ELR (cell line): ENCODE results near the gene MALRD1.

Experiments used
- DNase-seq: peaks from one replicate; pipeline ENCODE4 v3.0.0-alpha.2; 2015; ENCODE audit warnings: low read depth

MALRD1 gene

GRCh38 chr10:19778996-19779395 is 730.4 kb downstream of the MALRD1 start:
- no peak for DNase-seq

GRCh38 chr10:19782430-19783089 is 734.0 kb downstream of the MALRD1 start:
- DNase-seq, result no peak

DNA sequence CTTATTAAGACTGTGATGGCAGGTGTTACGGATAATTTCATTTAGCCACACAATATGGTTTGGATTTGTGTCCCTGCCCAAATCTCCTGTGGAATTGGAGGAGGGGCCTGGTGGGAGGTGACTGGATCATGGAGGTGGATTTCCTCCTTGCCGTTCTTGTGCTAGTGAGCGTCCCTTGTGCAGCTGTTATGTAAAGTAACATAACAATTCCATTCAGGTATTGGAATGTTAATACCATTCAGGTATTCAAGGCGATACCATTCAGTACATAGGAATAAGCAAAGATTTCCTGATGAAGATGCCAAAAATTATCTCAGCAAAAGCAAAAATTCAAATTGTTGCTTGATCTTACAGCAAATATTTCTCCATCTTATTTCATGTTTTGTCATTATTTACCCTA is 735.1 kb downstream of the MALRD1 start:
- no peak for DNase-seq
